WERI-Rb-1 (cell line): ENCODE measurements around the gene PYGB.

Experiments used
- DNase-seq: peaks from one replicate; pipeline ENCODE4 v3.0.0-alpha.2; 2020
- H3K27ac ChIP-seq: fragments of 250-450 bp; sonication (Bioruptor Pico); 2 replicates; pipeline ENCODE4 v1.5.1; 2020; ENCODE audit warnings: mild to moderate bottlenecking, moderate library complexity
- H3K27me3 ChIP-seq: fragments of 250-450 bp; sonication (Bioruptor Pico); 2 replicates; pipeline ENCODE4 v1.5.1; 2021; ENCODE audit warnings: mild to moderate bottlenecking, low read depth, moderate library complexity; ENCODE audit not compliant: insufficient read depth, severe bottlenecking
- H3K36me3 ChIP-seq: fragments of 250-450 bp; sonication (Bioruptor Pico); 2 replicates; pipeline ENCODE4 v1.5.1; 2020; ENCODE audit warnings: mild to moderate bottlenecking, moderate library complexity
- H3K4me3 ChIP-seq: 2 replicates; pipeline ENCODE4 v1.5.1; 2011; ENCODE audit warnings: low read depth, mild to moderate bottlenecking, control low read depth, low read length
- H3K9me3 ChIP-seq: fragments of 250-450 bp; sonication (Bioruptor Pico); 2 replicates; pipeline ENCODE4 v1.5.1; 2021; ENCODE audit warnings: mild to moderate bottlenecking, moderate library complexity; ENCODE audit not compliant: severe bottlenecking
- TF ChIP-seq, protein P1 (sequence below): IDR thresholded peaks from 2 replicates; pipeline ENCODE4 v1.5.1; 2011; ENCODE audit warnings: low read depth, mild to moderate bottlenecking, control low read depth, inconsistent platforms, low read length

Gene PYGB

DNA sequence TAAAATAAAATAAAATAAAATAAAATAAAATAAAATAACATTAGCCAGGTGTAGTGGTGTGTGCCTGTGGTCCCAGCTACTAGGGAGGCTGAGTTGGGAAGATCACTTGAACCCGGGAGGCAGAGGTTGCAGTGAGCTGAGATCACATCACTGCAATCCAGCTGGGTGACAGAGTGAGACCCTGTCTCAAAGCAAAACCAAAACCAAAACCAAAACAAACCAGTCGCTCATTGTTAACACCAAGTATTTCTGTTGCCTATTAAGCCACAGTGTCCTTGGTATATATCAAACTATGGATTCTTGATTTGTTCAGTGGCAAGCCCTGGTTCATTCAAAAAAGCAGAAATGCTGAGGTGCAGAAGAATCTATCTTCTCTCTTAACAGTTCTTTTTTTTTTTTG is 65.7 kb downstream of the PYGB start:
- Histone ChIP-seq H3K4me3 (no peak overlapping the region), H3K9me3 (no peaks in the 10 kb centered on the region), H3K27ac (no peak overlapping the region), H3K27me3 (no peaks in the 10 kb centered on the region), H3K36me3 (peaks cover 12% of the 10 kb centered on the region)
- DNase-seq: no peak
- TF ChIP-seq, protein P1, sequence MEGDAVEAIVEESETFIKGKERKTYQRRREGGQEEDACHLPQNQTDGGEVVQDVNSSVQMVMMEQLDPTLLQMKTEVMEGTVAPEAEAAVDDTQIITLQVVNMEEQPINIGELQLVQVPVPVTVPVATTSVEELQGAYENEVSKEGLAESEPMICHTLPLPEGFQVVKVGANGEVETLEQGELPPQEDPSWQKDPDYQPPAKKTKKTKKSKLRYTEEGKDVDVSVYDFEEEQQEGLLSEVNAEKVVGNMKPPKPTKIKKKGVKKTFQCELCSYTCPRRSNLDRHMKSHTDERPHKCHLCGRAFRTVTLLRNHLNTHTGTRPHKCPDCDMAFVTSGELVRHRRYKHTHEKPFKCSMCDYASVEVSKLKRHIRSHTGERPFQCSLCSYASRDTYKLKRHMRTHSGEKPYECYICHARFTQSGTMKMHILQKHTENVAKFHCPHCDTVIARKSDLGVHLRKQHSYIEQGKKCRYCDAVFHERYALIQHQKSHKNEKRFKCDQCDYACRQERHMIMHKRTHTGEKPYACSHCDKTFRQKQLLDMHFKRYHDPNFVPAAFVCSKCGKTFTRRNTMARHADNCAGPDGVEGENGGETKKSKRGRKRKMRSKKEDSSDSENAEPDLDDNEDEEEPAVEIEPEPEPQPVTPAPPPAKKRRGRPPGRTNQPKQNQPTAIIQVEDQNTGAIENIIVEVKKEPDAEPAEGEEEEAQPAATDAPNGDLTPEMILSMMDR: no peak

DNA sequence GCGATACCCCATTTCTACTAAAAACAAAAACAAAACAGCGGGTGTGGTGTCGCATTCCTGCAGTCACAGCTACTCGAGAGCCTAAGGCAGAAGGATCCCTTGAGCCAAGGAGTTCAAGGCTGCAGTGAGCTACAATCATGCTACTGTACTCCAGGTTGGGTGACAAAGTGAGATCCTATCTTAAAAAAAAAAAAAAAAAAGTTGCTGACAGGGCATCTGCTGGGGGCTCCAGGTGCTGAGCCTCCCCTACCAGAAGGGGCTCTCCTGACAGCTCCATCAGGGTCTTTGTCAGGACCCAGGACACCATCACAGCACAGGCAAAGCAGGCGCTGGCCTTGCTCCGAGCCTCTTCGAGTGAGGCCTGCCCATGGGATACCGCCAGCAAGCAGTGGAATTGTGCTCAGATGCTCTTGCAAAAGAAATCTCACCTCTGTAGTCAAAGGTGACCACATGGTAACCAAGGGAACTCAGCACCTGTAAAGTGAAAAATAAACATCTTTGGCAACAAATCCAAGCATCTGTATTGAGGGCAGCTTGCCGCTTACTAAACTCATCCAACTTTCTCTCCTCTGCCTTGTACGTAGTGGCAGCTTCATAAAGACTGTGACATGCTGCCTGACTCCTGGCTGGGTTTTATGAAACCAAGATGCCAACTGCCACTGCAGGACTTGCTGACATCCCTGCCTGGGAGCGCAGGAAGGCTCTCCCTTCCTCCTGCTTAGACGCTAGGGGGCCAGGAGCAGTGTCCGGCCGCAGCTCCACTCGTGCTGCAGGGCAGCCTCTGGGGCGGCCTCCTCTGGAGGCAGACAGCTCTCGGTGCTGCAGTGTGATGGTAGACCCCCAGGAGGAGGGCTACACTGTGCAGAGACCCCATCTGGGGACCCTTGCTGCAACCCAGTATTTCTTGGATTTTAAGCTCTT is 66.9 kb downstream of the PYGB start:
- H3K4me3 ChIP-seq: no peak overlapping the region
- no peak for DNase-seq
- H3K27ac ChIP-seq: no peak overlapping the region
- H3K36me3 ChIP-seq: peaks cover 12% of the 10 kb centered on the region
- TF ChIP-seq, protein P1: peak; percentile 57
- no peaks in the 10 kb centered on the region for H3K9me3 ChIP-seq
- no peaks in the 10 kb centered on the region for H3K27me3 ChIP-seq

DNA sequence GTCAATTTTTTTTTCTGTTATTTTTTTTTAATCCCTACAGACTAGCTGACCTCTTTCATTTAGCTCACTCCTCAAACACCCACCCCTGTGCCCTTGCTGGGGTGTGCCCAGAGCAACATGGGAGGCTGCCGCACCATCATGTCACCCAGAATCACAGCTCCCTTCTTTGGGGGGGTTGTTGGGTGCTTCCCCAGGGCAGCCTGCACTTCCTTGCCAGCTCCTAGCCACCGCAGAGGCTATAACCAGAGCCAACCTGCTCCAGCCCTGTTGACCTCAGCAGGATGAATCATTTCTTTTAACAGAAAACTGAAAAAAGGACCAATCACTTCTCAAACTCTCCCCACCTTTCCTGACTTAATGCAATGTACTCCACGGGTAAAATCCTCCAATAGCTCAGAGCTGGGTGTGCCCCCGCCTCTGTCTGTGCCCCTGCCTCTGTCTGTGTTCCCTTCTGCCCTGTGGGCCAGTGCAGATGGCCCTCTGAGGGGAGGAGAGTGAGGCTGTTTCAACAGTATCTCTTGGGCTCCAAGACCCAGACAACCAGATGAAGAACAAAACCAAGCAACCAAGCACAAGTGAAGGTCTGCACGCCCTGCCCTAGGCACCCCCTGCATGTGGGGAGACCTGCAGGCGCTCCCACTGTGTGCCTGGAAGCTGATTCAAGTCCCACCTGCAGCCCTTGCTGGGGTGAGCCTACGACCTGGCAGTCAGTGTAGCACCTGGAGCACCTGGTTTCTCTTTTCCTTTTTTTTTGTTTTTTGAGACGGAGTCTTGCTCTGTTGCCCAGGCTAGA is 67.7 kb downstream of the PYGB start:
- TF ChIP-seq, protein P1: no peak
- no peak overlapping the region for H3K27ac ChIP-seq
- DNase-seq: no peak
- H3K27me3 ChIP-seq: no peaks in the 10 kb centered on the region
- no peak overlapping the region for H3K4me3 ChIP-seq
- H3K36me3 ChIP-seq: peaks cover 12% of the 10 kb centered on the region
- no peaks in the 10 kb centered on the region for H3K9me3 ChIP-seq

DNA sequence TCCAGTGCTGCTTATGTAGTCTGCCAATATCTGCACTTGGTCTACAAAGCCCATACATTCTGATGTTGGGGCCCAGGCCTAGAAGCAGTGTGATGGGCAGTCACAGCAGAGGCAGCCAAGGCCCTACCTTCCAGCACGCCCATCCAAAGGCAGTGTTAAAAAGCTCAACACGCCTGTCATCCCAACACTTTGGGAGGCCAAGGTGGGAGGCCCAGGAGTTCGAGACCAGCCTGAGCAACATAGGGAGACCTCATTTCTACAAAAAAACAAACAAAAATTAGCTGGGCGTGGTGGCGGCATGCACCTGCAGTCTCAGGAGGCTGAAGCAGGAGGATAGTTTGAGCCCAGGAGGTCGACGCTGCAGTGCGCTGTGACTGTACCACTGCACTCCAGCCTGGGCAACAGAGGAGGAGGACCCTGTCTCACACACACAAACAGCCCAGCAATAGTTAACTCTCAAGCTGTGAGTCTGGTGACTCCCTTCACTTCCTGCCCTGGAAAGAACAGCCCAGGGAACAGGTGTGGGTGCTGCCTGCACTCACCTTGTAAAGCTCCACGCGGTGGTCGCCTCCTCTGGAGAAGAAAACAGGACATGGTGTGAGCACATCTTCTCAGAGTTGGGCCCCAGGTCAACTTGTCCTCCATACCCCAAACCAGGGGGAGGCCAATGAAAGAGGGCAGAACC is 68.8 kb downstream of the PYGB start:
- H3K9me3 ChIP-seq: no peaks in the 10 kb centered on the region
- no peak for DNase-seq
- H3K4me3 ChIP-seq: no peak overlapping the region
- H3K27ac ChIP-seq: no peak overlapping the region
- TF ChIP-seq, protein P1: no peak
- no peaks in the 10 kb centered on the region for H3K27me3 ChIP-seq
- H3K36me3 ChIP-seq: peaks cover 14% of the 10 kb centered on the region

DNA sequence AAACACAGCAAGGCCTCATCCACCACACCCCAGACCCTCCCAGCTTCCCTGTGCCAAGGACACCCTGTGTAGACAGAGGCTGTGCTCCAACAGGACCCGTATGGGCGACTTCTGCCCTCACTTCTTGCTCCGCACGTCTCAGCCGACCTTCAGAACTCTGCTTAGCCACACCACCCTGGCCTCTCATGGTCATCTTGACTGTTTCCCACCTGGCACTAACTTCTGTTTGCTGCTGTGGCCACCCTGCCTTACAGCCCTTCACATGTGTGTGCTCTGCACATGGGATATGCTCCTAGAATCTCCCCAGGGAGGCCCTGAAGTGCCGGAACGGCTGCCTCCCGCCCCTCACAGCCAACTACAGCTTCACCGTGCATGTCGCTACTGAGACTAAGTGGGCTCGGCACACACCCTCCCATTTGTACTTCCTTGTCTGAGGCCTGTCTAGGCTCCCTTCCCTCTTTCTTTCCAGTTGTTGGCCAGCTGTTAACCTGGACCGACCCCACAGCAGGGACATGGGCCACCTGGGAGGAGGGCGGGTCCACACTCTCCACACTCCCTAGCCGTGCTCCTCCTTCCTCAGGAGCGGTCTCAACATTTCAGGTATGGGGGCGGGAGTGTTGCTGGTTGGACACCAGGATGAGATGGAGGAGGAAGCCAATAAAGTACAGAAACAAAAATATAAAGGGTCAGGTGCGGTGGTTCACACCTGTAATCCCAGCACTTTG is 69.6 kb downstream of the PYGB start:
- Histone ChIP-seq H3K36me3 (peaks cover 20% of the 10 kb centered on the region), H3K27ac (no peak overlapping the region), H3K4me3 (no peak overlapping the region), H3K27me3 (no peaks in the 10 kb centered on the region), H3K9me3 (no peaks in the 10 kb centered on the region)
- no peak for DNase-seq
- TF ChIP-seq, protein P1: no peak
